GM18861 (cell line): ENCODE data around the gene SLC24A3.

ENCODE experiments used
- ATAC-seq: cut with Tn5 transposase; IDR thresholded peaks from one replicate; pipeline ENCODE4 v1.9.1; 2021; ENCODE audit not compliant: unreplicated experiment

Gene SLC24A3

DNA sequence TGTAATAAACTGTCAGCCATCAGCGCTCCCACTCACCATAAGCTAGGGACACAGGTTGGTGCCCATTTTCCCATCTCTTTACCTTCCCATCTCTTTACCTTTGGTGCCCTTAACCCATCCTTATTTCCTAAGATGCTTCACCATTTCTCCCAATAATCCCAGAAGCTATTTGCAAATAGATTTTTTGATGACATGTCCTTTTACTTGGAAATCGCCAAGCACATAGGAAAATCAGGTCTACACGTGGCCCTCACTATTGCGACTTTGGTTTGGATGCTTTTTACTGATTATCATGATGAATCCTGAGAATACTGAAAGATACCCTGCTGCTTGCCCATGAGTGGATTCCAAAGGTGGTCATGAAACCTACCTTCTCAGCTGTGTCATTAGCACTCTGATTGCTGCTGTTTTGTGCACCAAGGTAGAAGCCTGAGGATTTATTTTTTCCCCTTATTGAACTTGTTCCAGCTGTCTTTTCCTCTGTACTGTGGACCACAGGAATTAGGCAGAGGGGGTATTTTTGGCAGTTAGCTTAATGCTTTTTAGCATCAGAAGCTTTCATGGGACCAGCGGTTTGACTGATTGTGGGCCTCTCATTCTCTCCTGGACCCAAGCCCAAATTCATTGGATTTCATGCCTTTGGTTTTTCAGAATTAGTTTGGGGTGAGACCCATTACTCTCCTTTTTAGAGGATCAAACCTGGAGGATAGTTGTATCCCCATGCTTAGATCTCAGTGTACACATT lies 316.0 kb downstream of the SLC24A3 start:
- ATAC-seq, result no peak

- no peak for ATAC-seq
Measured at GRCh38 chr20:19530006-19530405, 317.6 kb downstream of the SLC24A3 start.

GRCh38 chr20:19531446-19531845 lies 319.0 kb downstream of the SLC24A3 start:
- no peak for ATAC-seq

DNA sequence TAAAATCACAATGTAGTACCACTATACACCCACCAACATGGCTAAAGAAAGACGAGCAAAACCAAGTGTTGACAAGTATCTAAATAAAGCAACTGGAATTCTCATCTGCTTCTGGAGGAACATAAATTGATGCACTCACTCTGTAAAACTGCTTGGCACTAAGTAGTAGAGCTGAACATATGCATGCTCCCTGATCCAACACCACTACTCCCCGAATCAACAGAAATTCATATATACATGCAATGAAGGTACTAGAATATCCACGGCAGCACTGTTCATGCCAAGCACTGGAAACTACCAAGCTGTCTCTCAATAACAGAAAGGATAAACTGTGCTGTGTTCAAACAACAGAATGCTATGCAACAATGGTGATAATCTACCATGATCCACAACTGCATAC lies 326.1 kb downstream of the SLC24A3 start:
- no peak for ATAC-seq

DNA sequence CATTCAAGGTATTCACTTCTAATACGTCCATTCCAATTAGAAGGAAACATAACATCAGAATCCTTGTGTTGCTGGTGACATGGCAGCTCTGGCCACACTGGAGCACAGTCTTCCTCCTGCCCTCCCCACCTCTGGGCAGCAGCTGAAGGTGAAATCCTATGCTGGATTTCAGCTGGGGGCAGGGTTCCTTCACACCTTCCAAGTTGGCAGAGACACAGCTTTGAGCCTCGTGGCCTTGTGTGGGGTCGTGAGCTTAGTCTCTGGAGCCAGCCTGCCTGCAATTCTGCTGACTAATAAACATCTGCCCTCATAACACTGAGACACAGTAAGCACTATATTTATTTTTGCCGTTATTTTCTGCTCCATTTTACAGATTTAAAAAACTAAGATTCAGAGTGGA lies 326.7 kb downstream of the SLC24A3 start:
- no peak for ATAC-seq

DNA sequence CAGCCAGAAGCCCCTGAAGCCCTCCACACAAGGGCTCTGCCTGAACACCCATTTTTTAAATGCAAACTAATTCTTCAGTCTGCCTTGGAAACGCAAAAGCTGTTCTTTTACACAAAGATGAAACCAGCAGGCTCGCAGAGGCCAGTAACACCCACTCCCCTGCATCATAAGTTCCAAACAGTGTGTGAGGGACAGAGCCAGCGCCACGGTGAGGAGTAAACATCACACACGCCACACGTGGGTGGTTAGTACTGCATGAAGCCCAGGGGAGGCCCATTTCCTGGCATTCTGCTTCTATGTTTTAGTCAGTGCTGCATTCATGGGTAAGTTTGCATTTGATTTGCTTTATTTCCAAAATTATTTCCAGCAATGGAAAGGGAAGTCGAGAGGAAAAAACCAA lies 327.9 kb downstream of the SLC24A3 start:
- no peak for ATAC-seq

DNA sequence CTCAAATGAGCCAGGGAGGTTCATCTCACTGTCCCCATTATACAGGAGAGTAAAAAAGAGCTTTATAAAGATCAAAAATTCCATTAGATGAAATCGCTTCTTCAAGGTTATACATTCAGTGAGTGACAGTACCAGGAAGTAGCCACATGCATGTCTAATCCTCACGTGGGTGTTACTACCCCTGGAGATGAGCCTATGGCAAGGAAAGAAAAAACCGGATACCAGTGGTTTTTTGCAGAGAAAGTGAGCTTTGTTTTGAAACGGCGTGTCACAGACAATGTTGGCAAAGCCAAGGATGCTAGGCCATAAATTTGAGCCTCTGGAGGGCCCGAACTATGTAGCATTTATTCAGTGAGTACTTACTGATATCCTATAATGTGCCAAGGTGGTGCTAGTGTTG lies 330.7 kb downstream of the SLC24A3 start:
- no peak for ATAC-seq

DNA sequence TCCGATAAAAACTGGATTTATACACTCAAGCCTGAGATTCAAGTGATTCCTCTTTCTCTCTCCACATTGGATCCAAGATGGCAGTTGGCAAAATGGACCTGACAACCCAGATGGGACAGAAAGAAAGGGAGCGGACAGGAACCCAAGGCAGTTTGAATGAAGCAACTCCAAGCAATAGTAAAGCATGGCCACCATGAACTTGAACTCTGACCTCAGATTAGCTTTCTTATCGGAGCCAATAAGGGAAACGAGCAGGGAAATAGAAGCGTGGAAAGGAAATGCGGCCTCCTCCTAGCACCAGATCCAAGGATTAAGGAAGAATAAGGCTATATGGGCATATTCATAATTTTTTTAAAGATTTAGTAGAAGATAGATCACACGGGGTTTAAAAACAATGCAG lies 332.2 kb downstream of the SLC24A3 start:
- no peak for ATAC-seq

DNA sequence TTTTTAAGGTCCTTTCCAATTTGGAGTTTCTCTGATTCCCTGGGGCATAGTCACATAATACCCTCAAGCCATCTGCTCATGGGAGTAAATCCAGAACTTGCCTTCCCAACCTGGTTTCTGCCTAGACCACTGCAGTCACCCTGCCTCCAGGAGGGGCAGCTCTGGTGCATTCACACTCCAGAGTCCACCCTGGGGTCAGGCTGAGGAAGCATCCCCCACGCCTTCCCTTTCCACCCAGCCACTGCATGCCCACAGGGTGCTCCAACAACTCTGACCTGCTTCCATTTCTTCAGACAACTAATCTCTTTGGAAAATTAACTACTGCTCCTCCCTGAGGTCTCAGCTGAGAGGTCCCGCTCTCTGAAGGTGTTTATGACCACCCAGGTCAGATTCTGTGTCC lies 334.2 kb downstream of the SLC24A3 start:
- ATAC-seq, result no peak

DNA sequence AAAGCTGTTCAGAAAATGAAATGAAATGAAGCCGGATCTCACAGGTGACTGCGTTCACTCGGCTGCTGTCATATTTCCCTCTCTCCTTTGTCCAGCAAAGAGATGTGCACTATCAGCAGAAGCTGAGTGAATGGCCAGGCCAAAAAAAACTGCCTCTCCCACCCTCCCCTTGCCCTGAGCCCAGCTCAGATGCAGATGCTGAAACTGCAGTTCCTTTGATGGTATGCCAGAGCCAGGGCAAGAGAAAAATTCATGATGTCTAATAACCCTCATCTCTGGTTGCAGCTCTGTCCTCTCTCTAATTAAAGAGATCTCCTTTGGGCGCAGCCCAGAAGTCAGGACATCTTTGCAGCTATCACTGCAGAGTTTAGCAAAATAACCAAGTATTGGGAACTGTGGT lies 335.1 kb downstream of the SLC24A3 start:
- ATAC-seq, result no peak

GRCh38 chr20:19549896-19550295 lies 337.5 kb downstream of the SLC24A3 start:
- ATAC-seq, result no peak

DNA sequence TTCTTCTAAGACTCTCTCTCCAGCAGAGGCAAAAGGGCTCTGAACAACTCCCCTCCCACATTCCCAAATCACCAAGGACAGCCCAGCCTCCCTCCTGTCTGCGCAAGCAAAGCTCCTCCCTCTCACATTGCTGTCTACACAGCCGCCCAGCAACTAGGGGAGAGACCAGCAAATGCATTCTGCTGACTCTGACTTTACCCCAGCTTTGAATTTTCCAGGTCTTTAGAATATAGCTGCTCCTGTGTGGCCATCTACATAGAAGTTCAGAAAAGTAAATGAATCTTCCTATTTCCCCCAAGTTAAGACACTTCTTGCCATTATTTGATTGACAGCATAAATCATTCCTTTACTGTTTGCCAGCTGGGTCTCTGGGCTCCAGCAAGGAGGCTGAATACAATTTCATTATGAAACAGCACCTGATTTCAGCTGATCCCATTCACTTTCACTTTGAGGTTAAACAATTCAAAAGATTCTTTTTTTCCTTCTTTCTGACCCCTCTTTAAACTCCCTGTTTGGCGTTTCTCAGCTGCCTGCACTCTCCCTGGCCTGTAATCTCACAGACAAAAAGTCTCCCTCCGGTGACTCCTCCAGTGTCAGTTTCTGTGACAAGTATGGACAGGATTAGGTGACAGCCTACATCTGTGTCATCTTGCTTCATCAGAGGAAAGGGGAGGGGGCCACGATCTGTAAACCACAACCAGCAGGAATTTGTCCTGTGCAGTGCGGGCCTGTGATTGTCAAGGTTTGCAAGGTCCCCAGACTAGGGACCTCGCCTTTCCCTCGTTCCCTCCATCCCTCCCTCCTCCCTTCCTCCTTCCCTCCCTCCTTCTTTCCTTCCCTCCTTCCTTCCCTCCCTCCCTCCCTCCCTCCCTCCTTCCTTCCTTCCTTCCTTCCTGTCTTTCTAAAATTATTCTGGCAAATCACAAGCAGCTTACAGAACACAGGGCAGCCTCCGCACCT lies 340.1 kb downstream of the SLC24A3 start:
- no peak for ATAC-seq

GRCh38 chr20:19554666-19555065 lies 342.2 kb downstream of the SLC24A3 start:
- no peak for ATAC-seq

DNA sequence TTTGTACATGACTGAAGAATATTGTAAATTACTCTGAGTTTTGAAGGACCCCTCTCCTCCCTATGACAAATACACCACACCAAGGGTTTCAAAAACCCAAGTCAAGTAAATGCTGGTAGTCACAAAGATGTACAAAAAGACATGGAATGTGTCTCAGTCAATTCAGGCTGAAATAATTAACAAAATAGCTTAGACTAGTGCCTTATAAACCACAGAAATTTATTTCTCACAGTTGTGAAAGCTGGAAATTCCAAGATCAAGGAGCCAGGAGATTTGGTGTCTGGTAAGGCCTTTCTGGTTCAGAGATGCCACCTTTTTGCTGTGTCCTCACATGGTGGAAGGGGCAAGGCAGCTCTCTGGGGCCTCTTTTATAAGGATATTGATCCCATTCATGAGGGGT lies 343.3 kb downstream of the SLC24A3 start:
- no peak for ATAC-seq

GRCh38 chr20:19557291-19557690 lies 344.8 kb downstream of the SLC24A3 start:
- no peak for ATAC-seq

DNA sequence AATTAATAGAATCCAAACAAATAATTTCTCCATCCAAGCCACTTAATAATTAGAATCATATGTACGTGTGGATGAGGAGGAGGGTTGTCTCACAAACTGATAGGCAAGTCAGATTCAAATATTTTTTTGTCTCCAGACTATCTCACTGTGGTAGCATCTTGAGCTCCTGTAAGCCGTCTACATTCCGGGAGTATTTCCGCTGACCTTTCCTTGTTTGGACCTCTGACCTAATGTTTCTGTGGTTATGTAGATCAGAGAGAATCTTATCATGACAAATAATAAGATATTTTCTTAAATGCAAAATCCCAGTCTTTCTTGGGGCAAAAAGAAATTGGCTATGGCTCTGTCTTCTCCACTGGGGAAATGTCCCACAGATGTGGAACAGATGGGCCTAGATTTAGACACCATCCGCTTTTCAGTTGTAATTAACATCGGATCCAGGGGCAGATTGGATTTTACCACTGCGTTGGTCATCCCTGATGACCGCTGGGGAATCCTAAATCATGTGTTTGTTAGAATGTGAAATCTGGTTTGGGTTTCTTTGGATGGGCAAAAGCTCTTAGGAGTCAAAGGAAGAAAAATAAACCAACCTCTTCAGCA lies 348.5 kb downstream of the SLC24A3 start:
- no peak for ATAC-seq

DNA sequence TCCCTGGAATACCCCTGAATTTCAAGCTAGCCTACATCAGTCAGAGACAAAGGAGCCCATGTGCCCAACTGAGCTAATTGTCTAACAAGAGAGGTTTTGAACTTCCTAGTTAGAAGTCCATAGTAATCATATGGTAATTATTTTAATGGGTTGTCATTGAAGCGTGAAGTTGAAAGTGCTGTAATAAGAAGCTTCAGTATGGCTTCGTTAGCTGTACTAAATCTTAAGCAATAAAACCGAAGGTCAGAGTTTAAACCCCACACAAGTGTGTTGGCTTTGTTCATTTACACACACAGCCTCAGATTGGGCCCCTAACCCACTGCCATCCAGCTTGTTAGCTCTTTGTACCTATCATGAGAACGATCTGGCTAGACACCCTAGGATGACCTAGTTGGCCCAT lies 350.0 kb downstream of the SLC24A3 start:
- ATAC-seq, result no peak

DNA sequence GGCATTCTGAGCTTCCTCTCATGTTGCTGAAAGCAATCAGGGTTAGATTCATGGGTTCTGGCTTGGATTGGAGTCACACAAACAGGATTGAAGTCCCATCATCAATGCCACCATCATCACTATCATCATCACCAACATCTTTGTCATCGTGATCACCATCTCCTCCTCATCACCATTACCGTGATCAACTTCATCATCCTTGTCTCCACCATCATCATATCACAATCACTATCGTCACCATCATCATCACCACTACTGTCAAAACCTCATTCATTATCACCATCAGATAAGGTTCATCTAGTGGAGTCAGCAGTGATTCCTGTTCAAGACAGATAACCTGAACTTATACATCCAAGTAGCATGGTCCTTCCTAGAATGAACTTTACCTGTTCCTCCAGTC lies 351.8 kb downstream of the SLC24A3 start:
- ATAC-seq, result no peak

GRCh38 chr20:19565736-19566135 lies 353.3 kb downstream of the SLC24A3 start:
- ATAC-seq, result no peak

- ATAC-seq, result no peak
Measured at GRCh38 chr20:19566226-19566945, 353.9 kb downstream of the SLC24A3 start.

- ATAC-seq, result no peak
Measured at GRCh38 chr20:19568128-19568527, 355.7 kb downstream of the SLC24A3 start.
